ENCODE measurements around the gene CACNA1H.

CACNA1H gene

GRCh38 chr16:1152651-1153259, at the start of gene CACNA1H:
TSS of gene CACNA1H (plus strand) at chr16:1153106. CDS start at chr16:1153738, 632 bp downstream.
- in situ Hi-C loops (cut with MboI; ENCODE audit: low sequenced_read_pairs): no loop called here

- in situ Hi-C loops (cut with MboI; ENCODE audit: low sequenced_read_pairs): no loop called here
Observed at GRCh38 chr16:1103636-1103980, 49.3 kb upstream of the CACNA1H start.

- in situ Hi-C loops (cut with MboI; ENCODE audit: low sequenced_read_pairs): no loop called here
Observed at GRCh38 chr16:1105888-1106620, 46.9 kb upstream of the CACNA1H start.

- in situ Hi-C loops (cut with MboI; ENCODE audit: low sequenced_read_pairs): no loop called here
Observed at GRCh38 chr16:1106659-1107058, 46.2 kb upstream of the CACNA1H start.

GRCh38 chr16:1107141-1107540, 45.8 kb upstream of the CACNA1H start:
- in situ Hi-C loops (cut with MboI; ENCODE audit: low sequenced_read_pairs): no loop called here

GRCh38 chr16:1107731-1108130, 45.2 kb upstream of the CACNA1H start:
- in situ Hi-C loops (cut with MboI; ENCODE audit: low sequenced_read_pairs): no loop called here

GRCh38 chr16:1108299-1109252, 44.3 kb upstream of the CACNA1H start:
- in situ Hi-C loops (cut with MboI; ENCODE audit: low sequenced_read_pairs): no loop called here

GRCh38 chr16:1109648-1110047, 43.3 kb upstream of the CACNA1H start:
- in situ Hi-C loops (cut with MboI; ENCODE audit: low sequenced_read_pairs): no loop called here

GRCh38 chr16:1112506-1113184, 40.3 kb upstream of the CACNA1H start:
- in situ Hi-C loops (cut with MboI; ENCODE audit: low sequenced_read_pairs): no loop called here

- in situ Hi-C loops (cut with MboI; ENCODE audit: low sequenced_read_pairs): no loop called here
Observed at GRCh38 chr16:1113489-1113888, 39.4 kb upstream of the CACNA1H start.

GRCh38 chr16:1113889-1114526, 38.9 kb upstream of the CACNA1H start:
- in situ Hi-C loops (cut with MboI; ENCODE audit: low sequenced_read_pairs): no loop called here

GRCh38 chr16:1116693-1117077, 36.2 kb upstream of the CACNA1H start:
- in situ Hi-C loops (cut with MboI; ENCODE audit: low sequenced_read_pairs): no loop called here

GRCh38 chr16:1117176-1117900, 35.6 kb upstream of the CACNA1H start:
- in situ Hi-C loops (cut with MboI; ENCODE audit: low sequenced_read_pairs): no loop called here

- in situ Hi-C loops (cut with MboI; ENCODE audit: low sequenced_read_pairs): no loop called here
Observed at GRCh38 chr16:1117926-1118325, 35.0 kb upstream of the CACNA1H start.

GRCh38 chr16:1119129-1119528, 33.8 kb upstream of the CACNA1H start:
- in situ Hi-C loops (cut with MboI; ENCODE audit: low sequenced_read_pairs): no loop called here

GRCh38 chr16:1119766-1120576, 32.9 kb upstream of the CACNA1H start:
- in situ Hi-C loops (cut with MboI; ENCODE audit: low sequenced_read_pairs): no loop called here

GRCh38 chr16:1120577-1120941, 32.3 kb upstream of the CACNA1H start:
- in situ Hi-C loops (cut with MboI; ENCODE audit: low sequenced_read_pairs): no loop called here

GRCh38 chr16:1121009-1121408, 31.9 kb upstream of the CACNA1H start:
- in situ Hi-C loops (cut with MboI; ENCODE audit: low sequenced_read_pairs): no loop called here
